Mesothelial cell of epicardium (in vitro differentiated cells): ENCODE measurements around the gene SBF2. TPM values are rescaled to one million over a fixed set of nuclear protein-coding genes. Genes with fewer than 3 reads are reported as not detected.

Experiments
- DNase-seq, 2 experiments: peaks; one replicate each; pipeline ENCODE4 v3.0.0; 2021; ENCODE audit warnings: low spot score in 2 of 2; ENCODE audit not compliant: unreplicated experiment in 2 of 2
- H3K27ac Mint-ChIP-seq: 2 replicates; pipeline ENCODE4 v1.8.0; 2021; ENCODE audit warnings: mixed read lengths
- H3K27me3 Mint-ChIP-seq: 2 replicates; pipeline ENCODE4 v1.8.0; 2021; ENCODE audit warnings: low read depth, mixed read lengths
- H3K36me3 Mint-ChIP-seq: 2 replicates; pipeline ENCODE4 v1.8.0; 2021; ENCODE audit warnings: mixed read lengths
- H3K4me1 Mint-ChIP-seq: 2 replicates; pipeline ENCODE4 v1.8.0; 2021; ENCODE audit warnings: mixed read lengths
- H3K4me3 Mint-ChIP-seq: 2 replicates; pipeline ENCODE4 v1.8.0; 2021; ENCODE audit warnings: mild to moderate bottlenecking, moderate library complexity, mixed read lengths
- H3K9me3 Mint-ChIP-seq: 2 replicates; pipeline ENCODE4 v1.8.0; 2021; ENCODE audit warnings: mixed read lengths
- CTCF ChIP-seq: fragments of 200-600 bp; sonication (generic); IDR thresholded peaks from one replicate; pipeline ENCODE4 v1.5.0; 2021; ENCODE audit warnings: antibody characterized with exemption; ENCODE audit not compliant: unreplicated experiment
- total RNA-seq: library from RNA; stranded (reverse); gene quantifications from 3 replicates; pipeline ENCODE4 v1.2.1, GENCODE V29; 2021

SBF2 gene
- total RNA-seq, 1 donor from 2014 or later, result 58.4 TPM

- H3K27ac Mint-ChIP-seq, result peak overlapping the region; percentile 66
- peaks cover 33% of the 10 kb centered on the region for H3K4me1 Mint-ChIP-seq
- no peak for TF ChIP-seq CTCF
- no peaks in the 10 kb centered on the region for H3K36me3 Mint-ChIP-seq
- no peak for DNase-seq
- H3K4me3 Mint-ChIP-seq, result peak overlapping the region; percentile 97
- H3K27me3 Mint-ChIP-seq, result peaks cover 19% of the 10 kb centered on the region
- no peaks in the 10 kb centered on the region for H3K9me3 Mint-ChIP-seq
Observed at GRCh38 chr11:10301656-10302358, 7.8 kb upstream of the SBF2 start.

- Mint-ChIP-seq H3K4me1 (peaks cover 25% of the 10 kb centered on the region), H3K27me3 (peaks cover 1% of the 10 kb centered on the region), H3K36me3 (no peaks in the 10 kb centered on the region), H3K27ac (no peak overlapping the region), H3K9me3 (no peaks in the 10 kb centered on the region), H3K4me3 (no peak overlapping the region)
- no peak for DNase-seq
- TF ChIP-seq CTCF, result no peak
Observed at GRCh38 chr11:10298342-10298741, 4.3 kb upstream of the SBF2 start.

- Mint-ChIP-seq H3K4me1 (peaks cover 29% of the 10 kb centered on the region), H3K27me3 (no peaks in the 10 kb centered on the region), H3K27ac (peak overlapping the region; percentile 96), H3K9me3 (no peaks in the 10 kb centered on the region), H3K4me3 (peak overlapping the region; percentile 91), H3K36me3 (peaks cover 2% of the 10 kb centered on the region)
- no peak for TF ChIP-seq CTCF
- no peak for DNase-seq
Observed at GRCh38 chr11:10295064-10295901, 1.3 kb upstream of the SBF2 start.

- peaks cover 29% of the 10 kb centered on the region for H3K4me1 Mint-ChIP-seq
- no peaks in the 10 kb centered on the region for H3K27me3 Mint-ChIP-seq
- peak in 1 of 2 experiments; percentile 70 for DNase-seq
- H3K4me3 Mint-ChIP-seq, result peak overlapping the region; percentile 91
- H3K9me3 Mint-ChIP-seq, result no peaks in the 10 kb centered on the region
- no peak for TF ChIP-seq CTCF
- peaks cover 3% of the 10 kb centered on the region for H3K36me3 Mint-ChIP-seq
- peak overlapping the region; percentile 96 for H3K27ac Mint-ChIP-seq
Observed at GRCh38 chr11:10294290-10294953, 403 bp upstream of the SBF2 start.

GRCh38 chr11:10291801-10292638, 2.0 kb downstream of the SBF2 start:
- no peak for TF ChIP-seq CTCF
- H3K36me3 Mint-ChIP-seq, result peaks cover 3% of the 10 kb centered on the region
- peaks cover 26% of the 10 kb centered on the region for H3K4me1 Mint-ChIP-seq
- H3K27ac Mint-ChIP-seq, result peak overlapping the region; percentile 28
- H3K27me3 Mint-ChIP-seq, result no peaks in the 10 kb centered on the region
- no peaks in the 10 kb centered on the region for H3K9me3 Mint-ChIP-seq
- H3K4me3 Mint-ChIP-seq, result peak overlapping the region; percentile 18
- DNase-seq, result no peak
